Measurements from ENCODE around the gene TGIF2LX.
"Not testable (repeated sequence)": the region's sequence is repeated elsewhere in the genome, so short reads cannot be mapped to it uniquely, and the experiment has no call there.

Gene TGIF2LX

GRCh38 chrX:89921665-89922064 lies at the start of gene TGIF2LX:
TGIF2LX (plus strand) TSS chrX:89921908; CDS start chrX:89922086, 178 bp downstream.
- not testable (repeated sequence) for DNase-seq

GRCh38 chrX:89922338-89922934 lies 728 bp downstream of the TGIF2LX start:
- not testable (repeated sequence) for DNase-seq

- DNase-seq = not testable (repeated sequence)
These were observed 21.4 kb downstream of the TGIF2LX start for GRCh38 chrX:89943077-89943476.

- DNase-seq = not testable (repeated sequence)
These were observed 43.9 kb downstream of the TGIF2LX start for GRCh38 chrX:89965588-89965987.

Data from MV-4-11 (cell line).